Measurements from ENCODE around the gene CXCR3.

DNA sequence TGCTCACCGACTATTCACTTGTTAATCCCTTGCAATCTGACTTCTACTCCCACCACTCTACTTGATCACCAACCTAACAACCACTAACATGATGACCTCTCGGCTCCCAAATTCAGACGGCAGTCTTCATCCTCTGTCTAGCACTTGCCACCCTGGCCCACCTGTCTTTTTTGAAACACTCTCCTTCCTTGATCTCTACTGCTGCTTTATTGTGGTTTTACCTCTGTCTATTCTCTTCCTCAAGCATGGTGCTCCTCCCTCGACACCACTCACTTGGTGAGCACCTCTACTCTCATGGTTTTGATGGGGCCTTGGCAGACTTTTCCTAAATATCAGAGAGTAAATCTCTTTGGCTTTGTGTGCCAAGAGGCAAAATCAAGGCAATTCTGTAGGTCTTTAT is 21.7 kb upstream of the CXCR3 start:
- no peak for TF ChIP-seq SUZ12 (IDR thresholded peaks at IDR 0.05; ENCODE audit: extremely low read depth, insufficient read depth, insufficient read length)
- no peak for TF ChIP-seq ZNF274 (IDR thresholded peaks at IDR 0.05; ENCODE audit: low read depth, low read length)
- no peak for TF ChIP-seq YY1 (IDR thresholded peaks at IDR 0.05; ENCODE audit: insufficient read depth, insufficient read length)
